K562 (cell line): ENCODE data around the gene PHF10. TPM values are rescaled to one million over a fixed set of nuclear protein-coding genes. Genes with fewer than 3 reads are reported as not detected.

ENCODE experiments used
- BACH1 ChIP-seq: fragments of 200-800 bp; sonication (Bioruptor generic); IDR thresholded peaks from 2 replicates; pipeline ENCODE4 v1.6.1; 2016; ENCODE audit warnings: missing genetic modification characterization, missing compliant biosample characterization
- BRF1 ChIP-seq: IDR thresholded peaks from 3 replicates; pipeline ENCODE4 v1.6.1; 2011; ENCODE audit warnings: borderline replicate concordance, mild to moderate bottlenecking; ENCODE audit not compliant: insufficient read length; ENCODE audit errors: extremely low read depth
- C11orf30 ChIP-seq: fragments of 450-650 bp; IDR thresholded peaks from 2 replicates; pipeline ENCODE4 v1.6.1; 2016; ENCODE audit warnings: low read depth, mild to moderate bottlenecking
- CBFA2T2 ChIP-seq: fragments of 450-650 bp; conservative IDR thresholded peaks from 2 replicates; pipeline ENCODE4 v1.6.1; 2017; ENCODE audit warnings: mild to moderate bottlenecking
- ERF ChIP-seq: fragments of 450-650 bp; formaldehyde crosslinking; IDR thresholded peaks from 2 replicates; pipeline ENCODE4 v1.4.0; 2020; ENCODE audit warnings: mild to moderate bottlenecking, mixed read lengths
- EWSR1 ChIP-seq: fragments of 450-650 bp; IDR thresholded peaks from 2 replicates; pipeline ENCODE4 v1.6.1; 2018; ENCODE audit warnings: borderline replicate concordance, mild to moderate bottlenecking, low read depth, moderate library complexity; ENCODE audit not compliant: partially characterized antibody
- GTF2A2 ChIP-seq: IDR thresholded peaks from 2 replicates; pipeline ENCODE4 v1.6.1; 2016; ENCODE audit warnings: mild to moderate bottlenecking, missing genetic modification characterization, missing compliant biosample characterization
- KDM2B ChIP-seq: fragments of 250-450 bp; sonication (Bioruptor Pico); IDR thresholded peaks from 2 replicates; pipeline ENCODE4 v1.8.0; 2021; ENCODE audit warnings: mild to moderate bottlenecking, moderate library complexity
- MYC ChIP-seq, 2 experiments: fragments of 250-450 bp in 1 of 2; sonication (Bioruptor Pico) in 1 of 2; IDR thresholded peaks; 2 replicates each; pipeline versions ENCODE4 v1.5.1 to v1.6.1; 2012 to 2021; ENCODE audit warnings: low read depth in 2 of 2, borderline replicate concordance in 1 of 2, improper control_type of control experiment in 1 of 2, low read length in 1 of 2, mild to moderate bottlenecking in 1 of 2, moderate library complexity in 1 of 2
- NRF1 ChIP-seq, 2 experiments: fragments of 450-650 bp; IDR thresholded peaks in 1 of 2; conservative IDR thresholded peaks in 1 of 2; 2 replicates each; pipeline ENCODE4 v1.6.1; 2014; ENCODE audit warnings: mild to moderate bottlenecking in 2 of 2
- POU5F1 ChIP-seq: fragments of 150-350 bp; IDR thresholded peaks from 2 replicates; pipeline ENCODE4 v1.6.1; 2014; ENCODE audit warnings: borderline replicate concordance, low read length, low read depth, mild to moderate bottlenecking; ENCODE audit not compliant: partially characterized antibody
- TAF9B ChIP-seq: fragments of 450-650 bp; IDR thresholded peaks from 2 replicates; pipeline ENCODE4 v1.6.1; 2018; ENCODE audit warnings: mild to moderate bottlenecking; ENCODE audit not compliant: partially characterized antibody
- TRIM28 ChIP-seq: fragments of 450-650 bp; IDR thresholded peaks from 2 replicates; pipeline ENCODE4 v1.6.1; 2017
- ZNF184 ChIP-seq: sonication (generic); formaldehyde crosslinking; IDR thresholded peaks from 2 replicates; pipeline ENCODE4 v1.5.0; 2020; ENCODE audit warnings: missing genetic modification reagents
- ZNF592 ChIP-seq: fragments of 450-650 bp; IDR thresholded peaks from 2 replicates; pipeline ENCODE4 v1.6.1; 2017; ENCODE audit warnings: antibody characterized with exemption, mild to moderate bottlenecking
- ZNF668 ChIP-seq: fragments of 250-450 bp; sonication (Bioruptor Pico); IDR thresholded peaks from 2 replicates; pipeline ENCODE4 v1.8.0; 2022; ENCODE audit warnings: mild to moderate bottlenecking, inconsistent platforms
- ZNF830 ChIP-seq: fragments of 250-450 bp; sonication (Bioruptor Pico); IDR thresholded peaks from 2 replicates; pipeline ENCODE4 v1.5.0; 2021; ENCODE audit warnings: mild to moderate bottlenecking
- polyA plus RNA-seq, 8 experiments: library from polyadenylated mRNA; depleted of rRNA in 4 of 8; stranded (reverse) in 5 of 8; unstranded in 3 of 8; fragments of >200 nt; fragmentation: Nextera tagmentation in 2 of 8; fragmentation: Illumina TruSeq in 1 of 8; extraction: Ambion mirVana in 2 of 8; extraction: Trizol in 1 of 8; gene quantifications; 2 replicates each; pipeline versions ENCODE4 v1.2.1 to v1.2.3, GENCODE V29; 2011 to 2014; ENCODE audit warnings: inconsistent platforms in 1 of 8, missing spikeins in 1 of 8
- total RNA-seq, 7 experiments: library from RNA; depleted of rRNA in 6 of 7; stranded (reverse); fragments of >200 nt in 6 of 7; fragmentation: Illumina TruSeq in 2 of 7; extraction: Trizol in 2 of 7; gene quantifications; 2 replicates each; pipeline versions ENCODE4 v1.2.1 to v1.2.3, GENCODE V29; 2011 to 2021; ENCODE audit warnings: low replicate concordance in 1 of 7
- TF ChIP-seq, protein P1 (sequence below): fragments of 450-650 bp; conservative IDR thresholded peaks from 2 replicates; pipeline ENCODE4 v1.6.1; 2016; ENCODE audit warnings: missing genetic modification characterization, low read depth, mild to moderate bottlenecking, missing compliant biosample characterization, moderate library complexity
- TF ChIP-seq, protein P2 (sequence below): sonication (generic); IDR thresholded peaks from 2 replicates; pipeline ENCODE4 v1.6.1; 2016
- TF ChIP-seq, protein P3 (sequence below): sonication (generic); formaldehyde crosslinking; IDR thresholded peaks from 2 replicates; pipeline ENCODE4 v1.8.1; 2023; ENCODE audit warnings: mild to moderate bottlenecking, missing genetic modification reagents

Gene PHF10
- total and polyA plus RNA-seq, 9 of the 15 experiments (the other 6 are each of a cell fraction or from before 2014, with no cell fraction given), result 23.9 to 88.9 (median 46.0) TPM

DNA sequence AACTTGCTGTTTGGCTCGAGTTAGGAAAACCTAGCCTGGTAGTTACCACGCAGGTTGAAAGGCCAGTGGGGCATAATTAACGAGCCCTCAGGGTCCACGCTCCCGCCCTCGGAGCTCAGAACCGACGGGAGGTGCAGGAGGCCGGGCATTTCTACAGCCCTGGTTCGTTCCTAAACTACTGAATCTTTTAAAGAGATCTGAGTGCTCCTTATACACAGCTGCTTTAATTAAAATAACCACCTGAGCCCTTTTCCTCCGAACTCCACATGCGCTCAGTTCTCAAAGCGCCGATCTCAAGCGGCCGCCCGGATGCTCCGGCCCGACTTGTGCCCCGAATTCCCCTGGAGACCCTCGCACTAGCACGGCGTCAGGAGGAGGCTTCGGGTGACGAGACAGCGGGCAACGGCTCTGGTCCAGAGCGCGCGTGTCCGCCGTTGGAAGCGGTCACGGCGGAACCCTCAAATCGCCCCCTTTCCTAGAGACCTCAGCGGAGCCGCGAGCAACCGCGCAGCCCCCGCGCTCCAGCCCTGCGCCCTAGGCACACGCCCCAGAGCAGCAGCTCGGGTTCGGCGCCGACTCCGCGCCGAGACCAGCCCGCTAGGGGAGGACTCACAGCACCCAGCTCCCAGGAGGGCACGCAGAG is 22.9 kb downstream of the PHF10 start (continued):
- TF ChIP-seq, protein P1, sequence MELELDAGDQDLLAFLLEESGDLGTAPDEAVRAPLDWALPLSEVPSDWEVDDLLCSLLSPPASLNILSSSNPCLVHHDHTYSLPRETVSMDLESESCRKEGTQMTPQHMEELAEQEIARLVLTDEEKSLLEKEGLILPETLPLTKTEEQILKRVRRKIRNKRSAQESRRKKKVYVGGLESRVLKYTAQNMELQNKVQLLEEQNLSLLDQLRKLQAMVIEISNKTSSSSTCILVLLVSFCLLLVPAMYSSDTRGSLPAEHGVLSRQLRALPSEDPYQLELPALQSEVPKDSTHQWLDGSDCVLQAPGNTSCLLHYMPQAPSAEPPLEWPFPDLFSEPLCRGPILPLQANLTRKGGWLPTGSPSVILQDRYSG, result no peak
- TF ChIP-seq POU5F1 (no peak), TRIM28 (no peak), NRF1 (conservative IDR thresholded peaks at IDR 0.05 in 1 of 2, IDR thresholded peaks at IDR 0.05 in 1 of 2) (peak; percentile 64 to 75), KDM2B (peak; percentile 90), ZNF830 (CRISPR knock-in tag) (peak; percentile 84; the same call in 1 of the 2 replicates), BACH1 (no peak), ZNF668 (CRISPR knock-in tag) (no peak), MYC (IDR thresholded peaks at IDR 0.05; ENCODE audit: low read depth, low read length) (no peak), MYC (CRISPR knock-in tag; IDR thresholded peaks at IDR 0.05; ENCODE audit: borderline replicate concordance, low read depth) (peak; percentile 87; the same call in 1 of the 2 replicates), ERF (CRISPR knock-in tag) (no peak), ZNF184 (CRISPR knock-in tag) (no peak), GTF2A2 (tag) (no peak), TAF9B (no peak), CBFA2T2 (no peak), C11orf30 (no peak), BRF1 (no peak), ZNF592 (no peak), EWSR1 (no peak)
- TF ChIP-seq, protein P2, sequence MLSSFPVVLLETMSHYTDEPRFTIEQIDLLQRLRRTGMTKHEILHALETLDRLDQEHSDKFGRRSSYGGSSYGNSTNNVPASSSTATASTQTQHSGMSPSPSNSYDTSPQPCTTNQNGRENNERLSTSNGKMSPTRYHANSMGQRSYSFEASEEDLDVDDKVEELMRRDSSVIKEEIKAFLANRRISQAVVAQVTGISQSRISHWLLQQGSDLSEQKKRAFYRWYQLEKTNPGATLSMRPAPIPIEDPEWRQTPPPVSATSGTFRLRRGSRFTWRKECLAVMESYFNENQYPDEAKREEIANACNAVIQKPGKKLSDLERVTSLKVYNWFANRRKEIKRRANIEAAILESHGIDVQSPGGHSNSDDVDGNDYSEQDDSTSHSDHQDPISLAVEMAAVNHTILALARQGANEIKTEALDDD, result peak; percentile 58; the same call in 1 of the 2 replicates
- TF ChIP-seq, protein P3, sequence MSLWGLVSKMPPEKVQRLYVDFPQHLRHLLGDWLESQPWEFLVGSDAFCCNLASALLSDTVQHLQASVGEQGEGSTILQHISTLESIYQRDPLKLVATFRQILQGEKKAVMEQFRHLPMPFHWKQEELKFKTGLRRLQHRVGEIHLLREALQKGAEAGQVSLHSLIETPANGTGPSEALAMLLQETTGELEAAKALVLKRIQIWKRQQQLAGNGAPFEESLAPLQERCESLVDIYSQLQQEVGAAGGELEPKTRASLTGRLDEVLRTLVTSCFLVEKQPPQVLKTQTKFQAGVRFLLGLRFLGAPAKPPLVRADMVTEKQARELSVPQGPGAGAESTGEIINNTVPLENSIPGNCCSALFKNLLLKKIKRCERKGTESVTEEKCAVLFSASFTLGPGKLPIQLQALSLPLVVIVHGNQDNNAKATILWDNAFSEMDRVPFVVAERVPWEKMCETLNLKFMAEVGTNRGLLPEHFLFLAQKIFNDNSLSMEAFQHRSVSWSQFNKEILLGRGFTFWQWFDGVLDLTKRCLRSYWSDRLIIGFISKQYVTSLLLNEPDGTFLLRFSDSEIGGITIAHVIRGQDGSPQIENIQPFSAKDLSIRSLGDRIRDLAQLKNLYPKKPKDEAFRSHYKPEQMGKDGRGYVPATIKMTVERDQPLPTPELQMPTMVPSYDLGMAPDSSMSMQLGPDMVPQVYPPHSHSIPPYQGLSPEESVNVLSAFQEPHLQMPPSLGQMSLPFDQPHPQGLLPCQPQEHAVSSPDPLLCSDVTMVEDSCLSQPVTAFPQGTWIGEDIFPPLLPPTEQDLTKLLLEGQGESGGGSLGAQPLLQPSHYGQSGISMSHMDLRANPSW (CRISPR knock-in tag), result no peak
